IPS-15b (cell line): ENCODE results near the gene SOS1.

Experiments used
- H3K27me3 ChIP-seq: one replicate; pipeline ENCODE4 v1.6.1; 2013; ENCODE audit warnings: low read length; ENCODE audit not compliant: control insufficient read depth, insufficient read depth
- H3K36me3 ChIP-seq: one replicate; pipeline ENCODE4 v1.6.1; 2013; ENCODE audit warnings: low read length; ENCODE audit not compliant: control insufficient read depth, insufficient read depth
- H3K4me1 ChIP-seq: one replicate; pipeline ENCODE4 v1.6.1; 2013; ENCODE audit warnings: mild to moderate bottlenecking, low read length; ENCODE audit not compliant: control insufficient read depth, insufficient read depth
- H3K4me3 ChIP-seq: one replicate; pipeline ENCODE4 v1.5.1; 2013; ENCODE audit warnings: low read depth, low read length
- H3K9ac ChIP-seq: one replicate; pipeline ENCODE4 v1.6.1; 2013; ENCODE audit warnings: low read depth, mild to moderate bottlenecking, low read length
- H3K9me3 ChIP-seq: one replicate; pipeline ENCODE4 v1.6.1; 2013; ENCODE audit warnings: mild to moderate bottlenecking, low read length; ENCODE audit not compliant: control insufficient read depth, insufficient read depth

SOS1 gene

DNA sequence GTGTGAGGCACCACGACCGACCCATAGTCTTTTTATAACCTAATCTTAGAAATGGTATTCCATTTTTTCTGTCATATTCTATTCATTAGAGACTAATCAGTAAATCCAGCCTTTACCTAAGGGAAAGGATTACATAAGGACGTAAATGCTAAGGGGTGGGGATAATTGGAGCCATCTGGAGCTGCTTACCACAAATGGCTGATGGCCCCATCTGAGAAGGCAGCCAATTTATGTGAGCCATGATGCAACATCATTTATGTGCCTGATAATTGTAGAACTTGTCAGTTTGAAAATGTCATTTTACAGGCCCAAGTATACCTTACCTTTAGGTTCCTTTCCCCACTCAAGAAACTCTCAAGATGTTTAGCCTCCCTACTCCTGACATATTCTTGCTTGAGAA, 187.2 kb downstream of the SOS1 start:
- no peaks in the 10 kb centered on the region for H3K9me3 ChIP-seq
- H3K9ac ChIP-seq: no peak overlapping the region
- H3K4me3 ChIP-seq: no peak overlapping the region
- no peaks in the 10 kb centered on the region for H3K4me1 ChIP-seq
- H3K27me3 ChIP-seq: no peaks in the 10 kb centered on the region
- H3K36me3 ChIP-seq: no peaks in the 10 kb centered on the region

DNA sequence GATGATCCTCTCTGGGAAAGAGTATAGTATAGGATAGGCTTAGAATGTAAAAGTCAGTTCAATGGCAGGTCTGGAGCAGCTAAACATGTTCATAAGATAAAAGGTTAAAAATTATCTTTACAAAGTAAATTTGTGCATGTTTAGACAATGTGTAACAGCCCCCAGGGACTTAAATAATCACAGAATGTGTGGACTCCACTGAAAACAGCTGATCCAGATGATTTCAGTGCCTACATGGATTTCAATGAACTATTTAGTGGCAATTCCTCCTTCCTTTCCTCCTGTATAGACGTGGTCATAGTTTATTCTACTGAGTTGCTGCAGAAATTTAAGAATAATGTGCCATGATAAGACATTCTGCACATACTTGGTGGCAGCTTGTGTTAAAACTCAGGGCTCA, 188.3 kb downstream of the SOS1 start:
- Histone ChIP-seq H3K9ac (no peak overlapping the region), H3K27me3 (no peaks in the 10 kb centered on the region), H3K36me3 (no peaks in the 10 kb centered on the region), H3K9me3 (no peaks in the 10 kb centered on the region), H3K4me3 (no peak overlapping the region), H3K4me1 (no peaks in the 10 kb centered on the region)
